SK-N-MC (cell line): Measurements from ENCODE around the gene CLEC4D.

Experiments
- EZH2 ChIP-seq: fragments of 200-600 bp; sonication (generic); IDR thresholded peaks from one replicate; pipeline ENCODE4 v1.6.1; 2017; ENCODE audit warnings: antibody characterized with exemption
- POLR2AphosphoS5 ChIP-seq: IDR thresholded peaks from 2 replicates; pipeline ENCODE4 v1.6.1; 2012; ENCODE audit warnings: mild to moderate bottlenecking, low read depth, low read length, borderline replicate concordance

- no peak for TF ChIP-seq EZH2
- TF ChIP-seq POLR2AphosphoS5: no peak
These were observed 46.4 kb downstream of the CLEC4D start for GRCh38 chr12:8559676-8560075.
